ENCODE results near the gene C16orf95. TPM values are rescaled to one million over a fixed set of nuclear protein-coding genes. Genes with fewer than 3 reads are reported as not detected.

The C16orf95 gene
- total and polyA plus RNA-seq, 12 donors: 1.7 to 5.1 (median 3.7) TPM

- intact Hi-C loops (cut with DNase I): loop anchor here in 8 of 10 donors (2.0 to 10.0 kb wide), 7 partner anchors 66 to 321 kb away; partner anchors contain the start of genes MAP1LC3B (in 5 of the 8) and FBXO31 (in 3 of the 8)
- 97% methylated on average over 4 of the region's 4 CpGs for WGBS, 2 donors
Measured at GRCh38 chr16:87316450-87316922, 706 bp downstream of the C16orf95 start.

GRCh38 chr16:87314990-87315420, 2.2 kb downstream of the C16orf95 start:
- TF ChIP-seq CTCF (IDR thresholded peaks at IDR 0.05): no peak
- intact Hi-C loops (cut with DNase I): loop anchor here in 6 of 10 donors (5.0 to 10.0 kb wide), 4 partner anchors 67 to 322 kb away; partner anchors contain the start of genes FBXO31 (in 3 of the 6) and MAP1LC3B (in 3 of the 6)
- ATAC-seq: no peak
- Histone ChIP-seq H3K36me3 (no peaks in the 10 kb centered on the region), H3K4me3 (no peak overlapping the region), H3K4me1 (peaks cover 0 to 12% (median 9%) of the 10 kb centered on the region in 9 donors), H3K27ac (no peak overlapping the region), H3K27me3 (no peaks in the 10 kb centered on the region), H3K9me3 (no peaks in the 10 kb centered on the region)
- DNase-seq: no peak
- WGBS, 2 donors: 93% methylated on average over 10 of the region's 10 CpGs

More at GRCh38 chr16:87316450-87316922, 706 bp downstream of the C16orf95 start:
- Histone ChIP-seq H3K36me3 (no peaks in the 10 kb centered on the region), H3K27me3 (no peaks in the 10 kb centered on the region), H3K27ac (peak overlapping the region; percentile 74 to 98 (median 92)), H3K4me3 (peak overlapping the region in 9 of 10 donors; percentile 71 to 99 (median 84)), H3K4me1 (peaks cover 0 to 12% (median 9%) of the 10 kb centered on the region in 9 donors), H3K9me3 (no peaks in the 10 kb centered on the region)
- DNase-seq (no peak), ATAC-seq (no peak)
- no peak for TF ChIP-seq CTCF (IDR thresholded peaks at IDR 0.05)

- intact Hi-C loops (cut with DNase I): loop anchor here in 4 of 10 donors (10.0 kb wide), 1 partner anchor 323 kb away; no protein-coding TSS in a partner anchor
- no peak for ATAC-seq
- no peak overlapping the region for H3K27ac ChIP-seq
- no peaks in the 10 kb centered on the region for H3K27me3 ChIP-seq
- no peak for TF ChIP-seq CTCF (IDR thresholded peaks at IDR 0.05)
- no peaks in the 10 kb centered on the region for H3K36me3 ChIP-seq
- no peak for DNase-seq
- peaks cover 0 to 13% (median 7%) of the 10 kb centered on the region in 11 donors for H3K9me3 ChIP-seq
- peaks cover 0 to 4% (median 0%) of the 10 kb centered on the region in 9 donors for H3K4me1 ChIP-seq
- 82 to 84% methylated on average over 7 of the region's 7 CpGs for WGBS, 2 donors
- H3K4me3 ChIP-seq: no peak overlapping the region
Measured at GRCh38 chr16:87312008-87312407, 5.2 kb downstream of the C16orf95 start.

DNA sequence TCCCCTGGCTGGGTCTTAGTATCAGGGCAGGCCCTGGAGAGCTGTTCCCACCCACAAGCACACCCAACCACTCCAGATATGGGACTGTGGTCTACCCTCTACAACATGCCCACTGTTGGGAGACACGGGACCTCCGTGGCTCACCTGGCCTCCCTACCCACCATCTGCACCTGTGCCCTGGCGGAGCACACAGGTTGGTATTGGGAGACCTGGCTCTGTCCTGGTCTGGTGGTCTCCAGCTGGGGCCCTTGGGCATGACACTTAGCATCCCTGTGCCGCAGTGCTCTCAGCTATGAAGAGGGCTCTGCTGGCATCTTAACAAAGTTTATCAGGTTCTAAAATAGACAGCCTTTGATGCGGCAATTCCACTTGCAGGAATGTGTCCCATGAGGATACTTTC, 5.8 kb downstream of the C16orf95 start:
- no peak overlapping the region for H3K27ac ChIP-seq
- no peaks in the 10 kb centered on the region for H3K36me3 ChIP-seq
- WGBS, 2 donors: 81 to 87% methylated on average over 5 of the region's 5 CpGs
- intact Hi-C loops (cut with DNase I): loop anchor here in 4 of 10 donors (10.0 kb wide), 1 partner anchor 323 kb away; no protein-coding TSS in a partner anchor
- DNase-seq (no peak), ATAC-seq (peak in 1 of 8 donors; percentile 24)
- no peaks in the 10 kb centered on the region for H3K27me3 ChIP-seq
- no peaks in the 10 kb centered on the region for H3K4me1 ChIP-seq
- no peak overlapping the region for H3K4me3 ChIP-seq
- no peak for TF ChIP-seq CTCF (IDR thresholded peaks at IDR 0.05)
- peaks cover 0 to 13% (median 7%) of the 10 kb centered on the region in 11 donors for H3K9me3 ChIP-seq

Measured in heart right ventricle (tissue), 16 donors.